Measurements from ENCODE around the gene RNF10. TPM values are rescaled to one million over a fixed set of nuclear protein-coding genes. Genes with fewer than 3 reads are reported as not detected.

Gene RNF10
- polyA plus RNA-seq, 1 of the 3 experiments (the other 2 are of a cell fraction): 118 TPM

GRCh38 chr12:120495731-120496412 is 38.3 kb upstream of the RNF10 start, which contains the start of gene DYNLL1 (continued):
- TF ChIP-seq MXI1 (IDR thresholded peaks at IDR 0.05; ENCODE audit: low read depth, low read length): peak; percentile 99
- peak; percentile 72; the same call in 1 of the 2 replicates for TF ChIP-seq RFX5 (IDR thresholded peaks at IDR 0.05; ENCODE audit: low read length)
- TF ChIP-seq POLR2AphosphoS5 (IDR thresholded peaks at IDR 0.05; ENCODE audit: low read depth, low read length): peak; percentile 99
- peak; percentile 51; the same call in 1 of the 2 replicates for TF ChIP-seq TCF12 (IDR thresholded peaks at IDR 0.05)
- peak; percentile 95 for TF ChIP-seq RXRA (IDR thresholded peaks at IDR 0.05; ENCODE audit: borderline replicate concordance, low read depth)
- TF ChIP-seq USF1 (IDR thresholded peaks at IDR 0.05; ENCODE audit: borderline replicate concordance, low read depth): 0 out of 2 replicates have a peak, but pooled peaks have one; percentile 11
- peak; percentile 85 for TF ChIP-seq REST (IDR thresholded peaks at IDR 0.05; ENCODE audit: low read depth, low read length)
- TF ChIP-seq, protein P1, sequence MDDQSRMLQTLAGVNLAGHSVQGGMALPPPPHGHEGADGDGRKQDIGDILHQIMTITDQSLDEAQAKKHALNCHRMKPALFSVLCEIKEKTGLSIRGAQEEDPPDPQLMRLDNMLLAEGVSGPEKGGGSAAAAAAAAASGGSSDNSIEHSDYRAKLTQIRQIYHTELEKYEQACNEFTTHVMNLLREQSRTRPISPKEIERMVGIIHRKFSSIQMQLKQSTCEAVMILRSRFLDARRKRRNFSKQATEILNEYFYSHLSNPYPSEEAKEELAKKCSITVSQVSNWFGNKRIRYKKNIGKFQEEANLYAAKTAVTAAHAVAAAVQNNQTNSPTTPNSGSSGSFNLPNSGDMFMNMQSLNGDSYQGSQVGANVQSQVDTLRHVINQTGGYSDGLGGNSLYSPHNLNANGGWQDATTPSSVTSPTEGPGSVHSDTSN (IDR thresholded peaks at IDR 0.05): peak; percentile 43; the same call in 1 of the 2 replicates
- peak; percentile 83; the same call in 1 of the 2 replicates for TF ChIP-seq SIN3A (IDR thresholded peaks at IDR 0.05; ENCODE audit: borderline replicate concordance, low read depth, low read length)

DNA sequence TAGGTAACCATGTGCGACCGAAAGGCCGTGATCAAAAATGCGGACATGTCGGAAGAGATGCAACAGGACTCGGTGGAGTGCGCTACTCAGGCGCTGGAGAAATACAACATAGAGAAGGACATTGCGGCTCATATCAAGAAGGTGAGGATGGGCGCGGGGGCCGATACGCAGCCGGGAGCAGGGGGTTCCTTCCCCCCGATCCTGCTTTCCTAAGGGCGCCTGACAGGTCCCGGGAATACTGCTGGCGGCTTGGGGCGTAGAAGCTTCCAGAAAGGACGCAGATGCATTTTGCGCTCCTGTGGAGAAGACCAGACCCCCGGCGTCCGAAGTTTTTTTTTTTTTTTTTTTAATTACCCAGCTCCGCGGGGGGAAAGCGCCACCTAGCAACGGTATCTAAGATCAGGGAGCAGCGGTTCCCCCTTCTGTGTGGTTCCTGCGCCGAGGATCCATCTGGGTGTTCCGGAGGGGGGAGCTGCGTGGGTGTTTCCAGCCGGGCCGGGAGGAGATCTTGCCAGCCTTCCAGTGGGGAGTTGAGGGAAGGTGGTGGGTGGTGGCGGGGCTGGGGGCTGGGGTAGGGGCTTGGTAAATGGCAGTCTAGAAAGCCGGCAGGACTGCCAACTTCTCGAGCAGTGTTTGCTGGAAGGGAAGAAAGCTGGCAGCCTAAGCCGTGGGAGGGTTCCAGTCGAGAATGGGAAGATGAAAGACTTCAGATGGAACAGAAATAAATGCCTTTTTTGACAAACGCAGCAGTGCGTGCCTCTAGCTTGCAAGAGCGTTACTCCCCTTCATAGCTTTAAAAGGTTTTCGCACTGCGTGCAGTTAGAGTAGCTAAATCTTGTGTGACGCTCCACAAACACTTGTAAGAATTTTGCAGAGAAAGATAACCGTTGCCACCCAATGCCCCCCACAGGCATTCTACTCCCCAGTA is 37.5 kb upstream of the RNF10 start:
- Histone ChIP-seq H3K4me1 (ENCODE audit: control insufficient read depth in 1 of 2, insufficient read depth in 2 of 2, low read depth in 1 of 2, low read length in 1 of 2) (peaks cover 0 to 11% of the 10 kb centered on the region in 2 experiments; a peak in 2 of 4 replicates), H3K4me2 (peak overlapping the region; percentile 81), H3F3A (replicated peaks; ENCODE audit: insufficient read depth) (peaks cover 25% of the 10 kb centered on the region), H4K20me1 (ENCODE audit: insufficient read depth) (peaks cover 25% of the 10 kb centered on the region), H3K79me2 (ENCODE audit: insufficient read depth) (peaks cover 50% of the 10 kb centered on the region), H3K36me3 (replicated peaks in 1 of 2; ENCODE audit: control insufficient read depth in 1 of 2, insufficient read depth in 2 of 2, low read length in 1 of 2) (peaks cover 23 to 29% of the 10 kb centered on the region in 2 experiments), H3K9ac (peak overlapping the region; percentile 81), H2AFZ (ENCODE audit: low read depth) (peak overlapping the region; percentile 59; the same call in 1 of the 2 replicates), H3K27me3 (ENCODE audit: insufficient read depth) (no peaks in the 10 kb centered on the region), H3K4me3 (ENCODE audit: low read depth in 2 of 2, low read length in 1 of 2) (peak overlapping the region; percentile 83 to 89), H3K9me2 (no peaks in the 10 kb centered on the region), H3K27ac (ENCODE audit: low read depth in 2 of 2, low read length in 1 of 2) (peak overlapping the region; percentile 63 to 88; a peak in 3 of 4 replicates), H3K9me3 (no peaks in the 10 kb centered on the region)
- ChIA-PET POLR2A (interaction anchor here (0.7 to 2.8 kb wide), 13 partner anchors 9 to 84 kb away, joined by 3 to 12 read pairs (median 4); partner anchors contain the start of genes COX6A1, POP5 and SRSF9), CTCF (interaction anchor here (0.6 to 3.5 kb wide), 9 partner anchors 11 to 147 kb away, joined by 3 to 18 read pairs (median 4); partner anchors contain the start of gene SRSF9)
- DNase-seq: peak; percentile 81
- TF ChIP-seq SMC3 (IDR thresholded peaks at IDR 0.05; ENCODE audit: low read depth, low read length): peak; percentile 12; the same call in 1 of the 2 replicates
- peak; percentile 45 for TF ChIP-seq RAD21 (IDR thresholded peaks at IDR 0.05; ENCODE audit: low read length)
- TF ChIP-seq RFX5 (IDR thresholded peaks at IDR 0.05; ENCODE audit: low read length): no peak
- TF ChIP-seq GATA2 (CRISPR knock-in tag; IDR thresholded peaks at IDR 0.05): peak; percentile 48
- peak; percentile 6; the same call in 1 of the 2 replicates for TF ChIP-seq TAF1 (IDR thresholded peaks at IDR 0.05; ENCODE audit: borderline replicate concordance, low read depth, low read length)
- TF ChIP-seq POLR2AphosphoS5 (IDR thresholded peaks at IDR 0.05; ENCODE audit: low read depth, low read length): no peak
- peak; percentile 27; the same call in 1 of the 2 replicates for TF ChIP-seq CTCF (IDR thresholded peaks at IDR 0.05)
- TF ChIP-seq EP300 (IDR thresholded peaks at IDR 0.05; ENCODE audit: borderline replicate concordance in 1 of 2, low read depth in 1 of 2, low read length in 1 of 2): 0 out of 4 replicates have a peak, but pooled peaks of 1 of the 2 experiments have one; percentile 15
- no peak for TF ChIP-seq USF1 (IDR thresholded peaks at IDR 0.05; ENCODE audit: borderline replicate concordance, low read depth)
- peak; percentile 60; the same call in 1 of the 2 replicates for TF ChIP-seq SIN3A (IDR thresholded peaks at IDR 0.05; ENCODE audit: borderline replicate concordance, low read depth, low read length)
- peak; percentile 35; the same call in 1 of the 2 replicates for TF ChIP-seq MXI1 (IDR thresholded peaks at IDR 0.05; ENCODE audit: low read depth, low read length)
- under 1% methylated on average over 40 of the region's 47 CpGs for WGBS (ENCODE audit: low lambda C conversion rate)

Measured in SK-N-SH (cell line).